HG03135 (cell line): Measurements from ENCODE around the gene AGBL4.

Source experiments
- ATAC-seq: cut with Tn5 transposase; IDR thresholded peaks from one replicate; pipeline ENCODE4 v1.9.1; 2021; ENCODE audit warnings: mild to moderate bottlenecking, moderate library complexity; ENCODE audit not compliant: unreplicated experiment

Gene AGBL4

GRCh38 chr1:49723662-49724061 lies 300.1 kb downstream of the AGBL4 start:
- ATAC-seq, result no peak

DNA sequence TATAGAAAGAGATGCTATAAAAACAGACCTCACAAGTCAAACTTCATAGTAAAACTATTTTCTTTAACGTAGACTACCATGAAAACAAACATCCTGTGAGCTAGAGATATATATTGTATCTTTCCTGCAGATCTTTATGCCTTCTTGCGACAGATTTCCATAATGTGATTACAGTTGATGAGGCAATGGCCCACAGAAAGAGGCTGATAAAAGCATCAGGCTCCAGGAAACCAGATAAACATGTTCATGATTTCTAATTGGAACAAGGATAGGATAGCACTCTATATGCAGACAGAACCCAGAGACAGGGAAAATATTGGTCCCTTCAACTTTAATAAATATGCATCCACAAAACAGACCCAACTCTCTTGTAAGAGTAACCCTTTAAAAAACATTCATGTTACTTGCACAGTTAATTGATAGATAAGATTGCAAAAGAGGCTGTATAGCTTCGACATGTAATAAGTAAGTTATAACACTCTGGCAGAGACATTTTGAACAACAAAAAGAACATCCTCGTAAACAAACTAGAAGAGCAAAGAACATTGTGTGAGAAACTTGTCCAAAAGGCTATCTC lies 329.4 kb downstream of the AGBL4 start:
- no peak for ATAC-seq

DNA sequence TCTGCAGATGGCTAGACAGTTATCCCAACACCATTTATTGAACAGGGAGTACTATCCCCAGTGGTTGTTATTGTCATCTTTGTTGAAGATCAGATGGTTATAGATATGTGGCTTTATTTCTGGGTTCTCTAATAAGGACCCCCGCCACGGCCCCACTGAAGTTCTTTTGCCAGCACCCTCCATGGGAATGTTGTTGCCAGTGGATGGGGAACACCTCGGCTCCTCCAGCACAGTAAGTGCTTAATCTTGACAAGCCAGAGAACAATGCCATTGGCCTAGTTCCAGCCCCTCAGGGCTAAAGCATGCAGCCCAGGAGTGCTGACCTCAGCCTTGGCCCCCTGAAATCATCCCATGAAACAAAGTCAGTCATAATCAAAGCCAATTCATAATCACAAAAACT lies 337.6 kb downstream of the AGBL4 start:
- no peak for ATAC-seq

GRCh38 chr1:49677706-49678105 lies 346.0 kb downstream of the AGBL4 start:
- no peak for ATAC-seq

DNA sequence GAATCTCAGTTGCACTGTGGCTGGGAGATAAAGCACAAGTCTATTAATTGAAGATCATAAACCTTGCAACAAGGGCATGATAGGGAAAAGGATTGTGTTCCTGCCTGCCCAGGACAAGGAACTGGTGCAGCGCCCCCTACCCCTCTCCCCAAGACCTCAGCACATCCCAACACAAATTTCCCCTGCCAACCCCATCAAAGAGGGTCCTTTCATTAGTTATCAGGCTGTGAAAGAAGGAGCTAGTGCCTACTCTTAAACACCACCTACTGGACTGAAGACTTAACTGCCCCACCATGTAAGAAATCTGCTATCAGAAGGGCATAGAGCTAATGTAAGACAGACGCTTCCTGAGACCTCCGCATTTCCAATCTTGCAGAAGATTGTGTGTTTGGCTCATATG lies 372.6 kb downstream of the AGBL4 start:
- no peak for ATAC-seq

DNA sequence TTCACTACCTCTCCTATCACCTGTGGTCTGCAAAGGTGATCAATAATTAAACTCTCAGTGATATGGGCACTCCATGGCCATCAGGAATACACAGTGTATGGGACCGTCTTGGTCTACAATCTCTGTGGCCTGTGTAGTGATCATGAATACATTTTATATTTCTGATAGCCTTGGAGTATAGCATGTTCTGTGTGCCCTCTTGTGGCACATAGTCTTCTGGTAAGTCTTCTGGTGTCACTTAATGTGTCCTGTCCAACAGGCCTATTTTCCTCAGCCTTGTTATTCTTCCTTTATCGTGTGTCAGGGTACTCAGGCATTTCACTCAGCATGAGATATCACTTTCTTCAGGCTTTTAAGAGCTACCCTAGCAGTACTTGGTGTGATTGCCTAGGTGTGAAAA lies 393.6 kb downstream of the AGBL4 start:
- no peak for ATAC-seq

DNA sequence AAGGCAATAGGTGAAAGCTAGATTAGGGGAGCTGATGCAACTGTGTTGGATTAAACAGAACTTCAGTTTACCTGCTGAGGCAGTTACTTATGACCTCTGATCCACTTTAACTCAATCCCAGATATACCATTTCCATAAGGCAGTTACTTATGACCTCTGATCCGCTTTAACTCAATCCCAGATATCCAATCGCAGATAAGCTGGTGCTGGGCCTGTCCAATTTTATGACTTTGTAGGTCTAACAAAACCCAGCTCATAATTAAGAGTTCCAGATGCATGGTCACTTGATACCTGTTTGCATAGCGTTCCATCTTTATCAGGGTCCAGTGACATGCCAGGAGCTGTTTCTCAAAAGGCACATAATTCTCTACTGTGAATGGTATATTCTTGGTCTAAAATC lies 396.0 kb downstream of the AGBL4 start:
- ATAC-seq, result no peak

GRCh38 chr1:49626472-49626871 lies 397.3 kb downstream of the AGBL4 start:
- ATAC-seq, result no peak

DNA sequence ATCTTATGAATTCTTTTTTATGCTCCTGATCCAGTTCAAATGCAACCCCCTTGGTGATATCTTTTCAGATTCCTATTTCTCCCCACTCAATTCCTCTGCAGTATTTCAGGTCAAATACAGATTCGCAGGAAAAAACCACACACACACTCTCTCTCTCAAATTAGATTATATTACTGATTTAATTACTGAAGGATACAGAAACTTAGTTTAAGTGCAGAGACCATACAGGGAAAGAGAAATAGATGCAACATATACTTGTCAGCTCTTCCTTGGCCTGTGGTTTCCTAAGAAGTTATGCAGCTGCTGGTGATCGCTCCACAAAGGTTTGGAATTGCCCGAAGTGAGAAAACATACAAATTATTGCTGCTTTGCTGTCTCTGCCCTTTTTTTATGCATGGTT lies 400.9 kb downstream of the AGBL4 start:
- no peak for ATAC-seq

DNA sequence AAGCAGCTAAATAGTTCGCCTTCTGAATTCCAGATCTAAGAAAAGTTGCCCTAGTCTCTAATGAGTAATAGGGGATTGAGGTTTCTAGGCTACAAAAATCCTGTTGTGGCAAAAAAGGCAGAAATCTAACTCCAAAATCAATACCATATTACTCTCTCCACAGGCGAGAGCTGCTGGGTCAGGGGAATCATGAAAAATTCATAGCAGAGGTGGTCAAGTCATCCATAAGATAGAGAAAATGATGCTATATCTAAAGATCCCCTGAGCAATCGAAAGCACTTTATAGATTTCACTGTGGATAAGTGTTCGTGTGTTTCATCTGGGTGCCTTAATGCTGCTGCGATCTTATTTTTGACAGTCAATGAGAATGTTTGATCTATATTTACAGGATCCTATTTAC lies 417.7 kb downstream of the AGBL4 start:
- no peak for ATAC-seq

GRCh38 chr1:49597436-49597835 lies 426.3 kb downstream of the AGBL4 start:
- no peak for ATAC-seq

GRCh38 chr1:49576327-49576901 lies 447.3 kb downstream of the AGBL4 start:
- ATAC-seq, result no peak

DNA sequence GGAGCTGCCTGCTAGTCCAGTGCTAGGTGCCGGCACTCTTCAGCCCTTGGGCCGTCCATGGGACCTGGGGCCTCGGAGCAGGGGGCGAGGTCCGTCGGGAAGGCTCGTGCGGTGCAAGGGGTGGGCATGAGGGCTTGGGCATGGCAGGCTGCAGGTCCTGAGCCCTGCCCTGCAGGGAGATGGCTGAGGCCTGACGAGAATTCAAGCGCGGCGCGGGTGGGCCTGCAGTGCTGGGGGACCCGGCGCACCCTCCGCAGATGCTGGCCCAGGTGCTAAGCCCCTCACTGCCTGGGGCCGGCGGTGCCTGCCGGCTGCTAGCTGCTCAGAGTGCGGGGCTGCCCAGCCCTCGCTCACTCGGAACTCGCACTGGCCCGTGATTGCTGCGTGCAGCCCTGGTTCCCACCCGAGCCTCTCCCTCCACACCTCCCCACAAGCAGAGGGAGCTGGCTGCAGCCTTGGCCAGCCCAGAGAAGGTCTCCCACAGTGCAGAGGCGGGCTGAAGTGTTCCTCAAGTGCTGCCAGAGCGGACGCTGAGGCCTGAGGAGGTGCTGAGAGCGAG lies 467.0 kb downstream of the AGBL4 start:
- no peak for ATAC-seq

DNA sequence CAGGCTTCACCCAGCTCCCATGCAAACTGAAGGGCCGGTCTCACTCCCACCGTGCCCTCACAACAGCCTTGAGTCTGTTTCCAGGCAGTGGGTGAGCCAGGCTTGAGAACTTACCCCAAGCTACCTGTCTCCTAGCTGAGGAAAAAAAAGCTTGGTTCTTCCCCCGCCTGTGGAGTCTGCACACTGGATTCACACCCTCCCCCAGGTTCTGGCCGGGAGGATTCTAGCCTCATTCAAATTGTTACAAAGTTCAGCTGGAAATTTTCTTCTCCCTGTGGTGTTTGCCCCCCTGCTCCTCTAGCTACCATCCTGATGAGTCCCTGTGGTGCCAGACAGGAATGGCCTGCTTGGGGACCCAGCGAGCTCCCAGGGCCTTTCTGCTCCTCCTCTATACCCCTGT lies 471.7 kb downstream of the AGBL4 start:
- no peak for ATAC-seq

DNA sequence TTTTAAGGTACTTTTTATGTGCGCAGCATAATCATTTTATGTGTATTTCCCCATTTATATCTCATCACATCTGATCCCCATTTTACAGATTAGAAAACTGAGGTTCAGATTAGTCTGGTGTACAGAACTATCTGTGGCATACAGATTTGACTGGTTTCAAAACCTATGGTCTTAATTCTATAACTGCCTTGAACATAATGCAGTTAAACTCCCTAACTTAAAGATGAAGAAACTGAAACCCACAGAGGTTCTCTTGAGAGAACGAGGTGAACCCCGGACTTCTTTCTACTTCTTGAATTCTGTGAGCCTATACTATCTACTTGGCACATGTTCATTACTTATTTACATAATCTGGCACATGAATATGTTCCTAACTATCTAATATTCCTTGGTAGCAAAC lies 479.1 kb downstream of the AGBL4 start:
- no peak for ATAC-seq

DNA sequence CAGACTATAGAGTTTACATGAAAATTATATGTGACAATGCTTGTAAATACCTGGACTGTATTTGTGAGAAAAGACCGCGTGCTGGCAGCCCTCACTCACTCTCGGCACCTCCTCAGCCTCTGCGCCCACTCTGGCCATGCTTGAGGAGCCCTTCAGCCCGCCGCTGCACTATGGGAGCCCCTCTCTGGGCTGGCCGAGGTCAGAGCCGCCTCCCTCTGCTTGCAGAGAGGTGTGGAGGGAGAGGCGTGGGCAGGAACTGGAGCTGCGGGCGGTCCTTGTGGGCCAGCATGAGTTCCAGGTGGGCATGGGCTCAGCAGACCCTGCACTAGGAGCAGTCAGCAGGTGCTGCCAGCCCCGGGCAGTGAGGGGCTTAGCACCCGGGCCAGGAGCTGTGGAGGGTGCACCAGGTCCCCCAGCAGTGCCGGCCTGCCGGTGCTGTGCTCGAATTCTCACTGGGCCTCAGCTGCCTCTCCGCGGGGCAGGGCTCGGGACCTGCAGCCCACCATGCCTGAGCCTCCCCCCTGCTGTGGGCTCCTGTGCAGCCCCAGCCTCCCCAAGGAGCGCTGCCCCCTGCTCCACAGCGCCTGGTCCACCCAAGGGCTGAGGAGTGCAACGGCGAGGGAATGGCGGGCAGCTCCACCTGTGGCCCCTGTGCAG lies 482.5 kb downstream of the AGBL4 start:
- ATAC-seq, result no peak

DNA sequence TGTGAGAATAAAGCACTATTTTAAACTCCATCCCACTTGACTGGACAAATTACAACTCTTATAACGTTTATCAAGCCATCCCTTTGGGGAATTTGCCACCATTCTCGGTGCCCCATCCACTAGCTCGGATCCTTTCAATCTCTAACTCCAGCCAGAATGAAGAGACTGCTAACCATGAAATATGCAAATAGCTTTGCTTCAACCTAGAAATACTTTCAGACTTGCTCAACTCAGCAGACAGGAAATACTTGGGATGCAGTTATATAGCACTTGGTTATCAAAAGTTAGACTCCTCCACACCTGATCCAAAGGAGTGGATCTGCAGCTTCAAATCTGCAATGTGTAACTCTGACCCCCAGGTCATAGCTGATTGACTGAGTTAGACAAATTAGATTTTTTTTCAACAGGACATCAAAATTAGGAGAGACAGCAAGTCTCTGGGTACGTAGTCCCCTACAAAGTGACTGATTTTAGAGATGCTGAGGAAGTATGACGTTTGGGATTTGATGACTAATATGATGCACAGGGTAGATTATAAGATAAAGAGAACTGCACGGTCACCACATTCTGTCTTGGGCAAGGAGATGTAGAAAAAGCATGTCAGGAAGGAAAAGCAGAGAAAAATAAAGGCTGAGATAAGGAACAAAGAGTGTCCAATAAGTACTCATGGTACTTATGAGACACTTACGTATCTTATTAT lies 496.0 kb downstream of the AGBL4 start:
- no peak for ATAC-seq

DNA sequence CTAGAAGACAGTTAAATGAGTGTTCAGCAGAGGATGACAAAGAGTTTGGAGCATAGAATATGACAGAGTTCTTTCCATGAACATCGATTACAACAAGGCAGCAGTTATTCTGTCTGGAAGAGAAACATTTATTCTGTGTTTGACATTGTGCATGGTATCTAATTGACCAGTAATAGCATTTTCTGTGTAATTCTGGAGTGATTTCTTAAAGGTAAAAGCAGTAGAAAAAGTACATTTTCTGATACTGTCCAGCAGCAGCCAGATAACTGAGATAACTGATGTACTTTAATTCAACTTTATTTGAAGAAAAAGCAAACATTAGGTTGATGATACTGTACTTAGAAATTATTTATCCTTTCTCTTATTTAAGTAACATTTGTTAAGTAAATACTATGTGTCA lies 497.1 kb downstream of the AGBL4 start:
- no peak for ATAC-seq

DNA sequence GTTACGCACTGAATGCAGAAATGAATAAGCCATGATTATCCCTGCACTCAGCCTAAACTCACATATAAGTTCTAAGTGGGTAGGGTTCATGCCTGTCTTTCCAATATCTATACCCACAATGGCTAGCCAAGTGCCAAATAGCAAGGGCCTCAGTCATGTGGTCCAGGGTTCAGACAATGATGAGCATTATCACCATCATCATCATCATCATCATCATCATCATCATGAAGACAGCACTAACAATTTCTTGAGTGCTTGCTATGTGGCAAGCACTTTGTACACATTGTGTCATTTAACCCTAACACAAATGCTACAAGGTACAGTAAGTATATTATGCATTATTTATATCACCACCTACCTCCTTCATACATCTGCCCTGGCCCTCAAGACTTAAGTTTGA lies 500.0 kb downstream of the AGBL4 start:
- no peak for ATAC-seq

GRCh38 chr1:49466961-49467360 lies 556.8 kb downstream of the AGBL4 start:
- no peak for ATAC-seq

DNA sequence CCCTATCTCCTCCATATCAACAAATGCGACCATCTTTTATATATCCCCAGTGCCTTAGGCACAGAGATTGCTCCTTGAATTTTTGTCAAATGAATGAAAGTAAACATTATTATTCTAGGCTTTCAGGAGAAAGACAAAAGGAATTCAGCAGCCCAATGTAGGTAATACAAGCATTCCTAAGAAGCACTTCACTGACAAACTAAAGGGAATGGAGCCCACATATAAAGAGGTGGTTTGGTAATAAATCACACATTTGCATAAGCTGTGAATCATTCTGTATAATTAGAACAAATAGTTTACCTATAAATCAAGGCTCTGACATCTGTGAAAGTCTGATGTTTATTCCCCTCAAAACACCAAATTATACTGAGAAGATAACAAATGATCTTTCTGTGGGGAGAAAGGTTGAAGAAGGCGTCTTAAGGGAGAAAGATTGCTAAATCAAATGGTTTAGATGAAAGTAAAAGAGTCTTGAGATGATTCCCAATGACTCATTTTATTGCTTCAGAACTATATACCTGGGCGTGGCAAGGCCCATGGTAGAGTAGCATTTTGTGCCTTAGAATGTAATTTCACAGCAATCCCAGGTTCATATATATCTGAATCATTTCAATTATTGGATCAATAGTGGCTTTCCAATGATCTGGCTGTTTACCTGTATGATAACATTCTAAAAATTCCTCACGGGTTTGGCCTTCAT lies 558.1 kb downstream of the AGBL4 start:
- no peak for ATAC-seq
